ENCODE data around the gene NUP210L. TPM values are rescaled to one million over a fixed set of nuclear protein-coding genes. Genes with fewer than 3 reads are reported as not detected.
"Not testable (repeated sequence)": the region's sequence is repeated elsewhere in the genome, so short reads cannot be mapped to it uniquely, and the experiment has no call there.

Gene NUP210L
- total RNA-seq, 8 experiments from 2014 or later: 0.10 to 0.60 (median 0.31) TPM

- in situ Hi-C loops (cut with MboI; ENCODE audit: low pct_unique_long_range_greater_than_20kb in 2 of 9, low sequenced_read_pairs in 9 of 9, unreplicated experiment in 9 of 9): no loop called here
- H3K4me1 ChIP-seq (replicated peaks in 1 of 2): no peaks in the 10 kb centered on the region
- H3K27ac ChIP-seq: no peak overlapping the region
- WGBS, 10 experiments: 11 to 76% (median 56%) methylated on average over 1 to 2 of the region's 2 CpGs; no CpG with 5 or more reads in 1 of the 10 experiments
- peak in 1 of 8 experiments; percentile 53 for ATAC-seq (replicated peaks in 6 of 8)
- no peak overlapping the region for H3K4me3 ChIP-seq
Observed at GRCh38 chr1:154129391-154129970, 25.4 kb downstream of the NUP210L start.

- H3K27ac ChIP-seq; H3K4me1 ChIP-seq (replicated peaks in 1 of 2); in situ Hi-C loops (cut with MboI; ENCODE audit: low pct_unique_long_range_greater_than_20kb in 2 of 9, low sequenced_read_pairs in 9 of 9, unreplicated experiment in 9 of 9); H3K4me3 ChIP-seq: not testable (repeated sequence)
- peak in 2 of 8 experiments; percentile 78 to 97 for ATAC-seq (replicated peaks in 6 of 8)
- WGBS, 10 experiments: 3 to 96% (median 86%) methylated on average over 3 to 10 of the region's 11 CpGs; no CpG with 5 or more reads in 1 of the 10 experiments
Observed at GRCh38 chr1:154123205-154123604, 31.7 kb downstream of the NUP210L start.

- in situ Hi-C loops (cut with MboI; ENCODE audit: low pct_unique_long_range_greater_than_20kb in 2 of 9, low sequenced_read_pairs in 9 of 9, unreplicated experiment in 9 of 9): no loop called here
- Histone ChIP-seq H3K4me3 (no peak overlapping the region), H3K27ac (no peak overlapping the region), H3K4me1 (replicated peaks in 1 of 2) (peaks cover 6 to 8% of the 10 kb centered on the region in 2 donors)
- ATAC-seq (replicated peaks in 6 of 8): no peak
- 0 to 100% (median 71%) methylated on average over 1 to 5 of the region's 5 CpGs; no CpG with 5 or more reads in 2 of the 10 experiments for WGBS, 10 experiments
Observed at GRCh38 chr1:154117642-154118041, 37.2 kb downstream of the NUP210L start.

GRCh38 chr1:154115180-154115579 lies 39.7 kb downstream of the NUP210L start:
- Histone ChIP-seq H3K27ac (no peak overlapping the region), H3K4me3 (no peak overlapping the region), H3K4me1 (replicated peaks in 1 of 2) (peaks cover 6 to 8% of the 10 kb centered on the region in 2 donors)
- peak; percentile 38 to 100 (median 90) for ATAC-seq (replicated peaks in 6 of 8)
- WGBS, 10 experiments: 0 to 57% (median 0%) methylated on average over 1 of the region's 1 CpG; no CpG with 5 or more reads in 2 of the 10 experiments
- in situ Hi-C loops (cut with MboI; ENCODE audit: low pct_unique_long_range_greater_than_20kb in 2 of 9, low sequenced_read_pairs in 9 of 9, unreplicated experiment in 9 of 9): no loop called here

- 6 to 100% (median 59%) methylated on average over 1 to 3 of the region's 3 CpGs; no CpG with 5 or more reads in 2 of the 10 experiments for WGBS, 10 experiments
- Histone ChIP-seq H3K4me1 (replicated peaks in 1 of 2) (no peaks in the 10 kb centered on the region), H3K27ac (no peak overlapping the region), H3K4me3 (no peak overlapping the region)
- in situ Hi-C loops (cut with MboI; ENCODE audit: low pct_unique_long_range_greater_than_20kb in 2 of 9, low sequenced_read_pairs in 9 of 9, unreplicated experiment in 9 of 9): no loop called here
- peak in 2 of 8 experiments; percentile 24 to 33 for ATAC-seq (replicated peaks in 6 of 8)
Observed at GRCh38 chr1:154104433-154105082, 50.3 kb downstream of the NUP210L start.

- in situ Hi-C loops (cut with MboI; ENCODE audit: low pct_unique_long_range_greater_than_20kb in 2 of 9, low sequenced_read_pairs in 9 of 9, unreplicated experiment in 9 of 9); H3K4me1 ChIP-seq (replicated peaks in 1 of 2); H3K4me3 ChIP-seq; ATAC-seq (replicated peaks in 6 of 8); H3K27ac ChIP-seq: not testable (repeated sequence)
- WGBS, 10 experiments: 64 to 100% (median 75%) methylated on average over 1 to 5 of the region's 5 CpGs
Observed at GRCh38 chr1:154100141-154100540, 54.7 kb downstream of the NUP210L start.

- WGBS, 10 experiments: 0 to 70% (median 50%) methylated on average over 1 to 2 of the region's 2 CpGs; no CpG with 5 or more reads in 5 of the 10 experiments
- in situ Hi-C loops (cut with MboI; ENCODE audit: low pct_unique_long_range_greater_than_20kb in 2 of 9, low sequenced_read_pairs in 9 of 9, unreplicated experiment in 9 of 9): no loop called here
- Histone ChIP-seq H3K4me1 (replicated peaks in 1 of 2) (no peaks in the 10 kb centered on the region), H3K4me3 (no peak overlapping the region), H3K27ac (no peak overlapping the region)
- ATAC-seq (replicated peaks in 6 of 8): no peak
Observed at GRCh38 chr1:154097873-154098272, 57.0 kb downstream of the NUP210L start.

- in situ Hi-C loops (cut with MboI; ENCODE audit: low pct_unique_long_range_greater_than_20kb in 2 of 9, low sequenced_read_pairs in 9 of 9, unreplicated experiment in 9 of 9): no loop called here
- no peaks in the 10 kb centered on the region for H3K4me1 ChIP-seq (replicated peaks in 1 of 2)
- H3K27ac ChIP-seq: no peak overlapping the region
- 0 to 100% (median 40%) methylated on average over 1 to 2 of the region's 2 CpGs for WGBS, 10 experiments
- H3K4me3 ChIP-seq: no peak overlapping the region
- ATAC-seq (replicated peaks in 6 of 8): no peak
Observed at GRCh38 chr1:154095456-154096060, 59.3 kb downstream of the NUP210L start.

- in situ Hi-C loops (cut with MboI; ENCODE audit: low pct_unique_long_range_greater_than_20kb in 2 of 9, low sequenced_read_pairs in 9 of 9, unreplicated experiment in 9 of 9): no loop called here
- 65 to 88% (median 73%) methylated on average over 1 to 4 of the region's 4 CpGs for WGBS, 10 experiments
- ATAC-seq (replicated peaks in 6 of 8): no peak
- Histone ChIP-seq H3K4me3 (no peak overlapping the region), H3K27ac (no peak overlapping the region), H3K4me1 (replicated peaks in 1 of 2) (no peaks in the 10 kb centered on the region)
Observed at GRCh38 chr1:154094411-154094810, 60.5 kb downstream of the NUP210L start.

GRCh38 chr1:154093699-154094098 lies 61.2 kb downstream of the NUP210L start:
- WGBS, 10 experiments: 11 to 90% (median 65%) methylated on average over 1 to 3 of the region's 3 CpGs; no CpG with 5 or more reads in 3 of the 10 experiments
- no peak overlapping the region for H3K4me3 ChIP-seq
- in situ Hi-C loops (cut with MboI; ENCODE audit: low pct_unique_long_range_greater_than_20kb in 2 of 9, low sequenced_read_pairs in 9 of 9, unreplicated experiment in 9 of 9): no loop called here
- no peaks in the 10 kb centered on the region for H3K4me1 ChIP-seq (replicated peaks in 1 of 2)
- peak in 3 of 8 experiments; percentile 45 to 82 (median 74) for ATAC-seq (replicated peaks in 6 of 8)
- no peak overlapping the region for H3K27ac ChIP-seq

- Histone ChIP-seq H3K27ac (no peak overlapping the region), H3K4me3 (no peak overlapping the region), H3K4me1 (replicated peaks in 1 of 2) (no peaks in the 10 kb centered on the region)
- ATAC-seq (replicated peaks in 6 of 8): peak in 1 of 8 experiments; percentile 93
- in situ Hi-C loops (cut with MboI; ENCODE audit: low pct_unique_long_range_greater_than_20kb in 2 of 9, low sequenced_read_pairs in 9 of 9, unreplicated experiment in 9 of 9): no loop called here
- 15 to 91% (median 68%) methylated on average over 2 to 7 of the region's 7 CpGs; no CpG with 5 or more reads in 2 of the 10 experiments for WGBS, 10 experiments
Observed at GRCh38 chr1:154091706-154092105, 63.2 kb downstream of the NUP210L start.

- 33 to 100% (median 65%) methylated on average over 1 to 2 of the region's 2 CpGs; no CpG with 5 or more reads in 2 of the 10 experiments for whole genome bisulfite sequencing, 10 experiments
- in situ Hi-C loops (cut with MboI; ENCODE audit: low pct_unique_long_range_greater_than_20kb in 2 of 9, low sequenced_read_pairs in 9 of 9, unreplicated experiment in 9 of 9): no loop called here
- H3K4me3 ChIP-seq: no peak overlapping the region
- ATAC-seq (replicated peaks in 6 of 8): no peak
- no peaks in the 10 kb centered on the region for H3K4me1 ChIP-seq (replicated peaks in 1 of 2)
- H3K27ac ChIP-seq: no peak overlapping the region
Observed at GRCh38 chr1:154087574-154087973, 67.3 kb downstream of the NUP210L start.

GRCh38 chr1:154083057-154083456 lies 71.8 kb downstream of the NUP210L start:
- H3K4me1 ChIP-seq (replicated peaks in 1 of 2); ATAC-seq (replicated peaks in 6 of 8); H3K4me3 ChIP-seq; in situ Hi-C loops (cut with MboI; ENCODE audit: low pct_unique_long_range_greater_than_20kb in 2 of 9, low sequenced_read_pairs in 9 of 9, unreplicated experiment in 9 of 9); H3K27ac ChIP-seq: not testable (repeated sequence)
- WGBS, 10 experiments: 67 to 100% (median 80%) methylated on average over 1 to 6 of the region's 6 CpGs; no CpG with 5 or more reads in 4 of the 10 experiments

Measured in motor neuron (in vitro differentiated cells).